HG02623 (cell line): ENCODE measurements around the gene SPINK13.
"Not testable (repeated sequence)": the region's sequence is repeated elsewhere in the genome, so short reads cannot be mapped to it uniquely, and the experiment has no call there.

ENCODE experiments used
- ATAC-seq: cut with Tn5 transposase; IDR thresholded peaks from one replicate; pipeline ENCODE4 v1.9.1; 2021; ENCODE audit warnings: moderate library complexity; ENCODE audit not compliant: unreplicated experiment

The SPINK13 gene

GRCh38 chr5:148311484-148311883 lies 42.9 kb downstream of the SPINK13 start:
- no peak for ATAC-seq

- no peak for ATAC-seq
These were observed 43.6 kb downstream of the SPINK13 start, which contains the start of gene SPINK7 for GRCh38 chr5:148312153-148312552. Gene SPINK7, plus strand, starts transcription at chr5:148312423. Its CDS starts 61 bp downstream, at chr5:148312484.

GRCh38 chr5:148314187-148314586 lies 45.6 kb downstream of the SPINK13 start:
- no peak for ATAC-seq

DNA sequence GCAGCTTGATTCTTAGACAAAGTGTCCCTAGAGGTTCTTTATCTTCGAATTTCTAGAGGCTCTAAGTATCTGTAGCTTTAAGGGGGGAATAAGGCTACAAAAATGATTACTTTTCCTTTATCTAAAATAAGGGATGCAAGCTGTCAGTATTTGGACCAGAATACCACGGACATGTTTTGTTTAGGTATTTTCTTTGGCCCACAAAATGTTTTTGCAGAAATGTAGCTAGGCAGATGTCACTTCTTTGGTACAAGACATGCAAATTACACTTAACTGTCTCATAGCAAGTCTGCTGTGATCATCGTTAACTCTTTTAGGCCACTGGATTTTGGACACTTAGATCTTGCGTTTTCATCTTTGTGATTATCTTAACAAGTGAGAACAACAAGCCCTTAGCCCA lies 46.1 kb downstream of the SPINK13 start:
- ATAC-seq, result no peak

GRCh38 chr5:148320011-148320963 lies 51.7 kb downstream of the SPINK13 start:
- ATAC-seq, result not testable (repeated sequence)

- no peak for ATAC-seq
These were observed 64.8 kb downstream of the SPINK13 start for GRCh38 chr5:148333262-148333849.

- ATAC-seq, result no peak
These were observed 66.7 kb downstream of the SPINK13 start, which contains the start of gene SPINK9 for GRCh38 chr5:148335259-148335658. Gene SPINK9, plus strand, starts transcription at chr5:148335559. Its CDS starts 55 bp downstream, at chr5:148335614.
